Astrocyte (in vitro differentiated cells and primary cell): Measurements from ENCODE around the gene COMMD7.

Experiments
- EZH2 ChIP-seq: IDR thresholded peaks from 2 replicates; pipeline ENCODE4 v1.6.1; 2012; ENCODE audit warnings: mild to moderate bottlenecking, low read length, inconsistent platforms; ENCODE audit not compliant: insufficient read depth
- TF ChIP-seq, protein P1 (sequence below): IDR thresholded peaks from 2 replicates; pipeline ENCODE4 v1.5.1; 2011; ENCODE audit warnings: low read depth, mild to moderate bottlenecking, inconsistent platforms, low read length, moderate library complexity; ENCODE audit not compliant: insufficient read depth

DNA sequence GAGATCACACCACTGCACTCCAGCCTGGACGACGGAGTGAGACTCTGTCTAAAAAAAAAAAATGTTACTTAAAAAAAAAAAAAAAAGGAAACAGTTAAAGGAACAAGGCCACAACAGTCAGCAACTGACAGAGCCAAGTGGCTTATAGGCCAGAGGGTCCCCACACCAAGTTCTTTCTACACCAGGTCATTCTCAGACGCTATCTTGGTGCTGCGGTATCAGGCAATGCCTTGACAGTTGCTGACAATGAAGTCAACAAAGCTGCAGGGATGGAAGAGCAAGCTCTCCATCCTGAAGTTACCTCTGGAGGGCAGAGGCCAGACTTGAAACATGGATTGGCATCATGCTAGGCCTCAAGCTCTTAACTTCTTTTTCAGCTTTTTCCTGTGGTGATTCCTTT, 31.9 kb downstream of the COMMD7 start:
- TF ChIP-seq, protein P1, sequence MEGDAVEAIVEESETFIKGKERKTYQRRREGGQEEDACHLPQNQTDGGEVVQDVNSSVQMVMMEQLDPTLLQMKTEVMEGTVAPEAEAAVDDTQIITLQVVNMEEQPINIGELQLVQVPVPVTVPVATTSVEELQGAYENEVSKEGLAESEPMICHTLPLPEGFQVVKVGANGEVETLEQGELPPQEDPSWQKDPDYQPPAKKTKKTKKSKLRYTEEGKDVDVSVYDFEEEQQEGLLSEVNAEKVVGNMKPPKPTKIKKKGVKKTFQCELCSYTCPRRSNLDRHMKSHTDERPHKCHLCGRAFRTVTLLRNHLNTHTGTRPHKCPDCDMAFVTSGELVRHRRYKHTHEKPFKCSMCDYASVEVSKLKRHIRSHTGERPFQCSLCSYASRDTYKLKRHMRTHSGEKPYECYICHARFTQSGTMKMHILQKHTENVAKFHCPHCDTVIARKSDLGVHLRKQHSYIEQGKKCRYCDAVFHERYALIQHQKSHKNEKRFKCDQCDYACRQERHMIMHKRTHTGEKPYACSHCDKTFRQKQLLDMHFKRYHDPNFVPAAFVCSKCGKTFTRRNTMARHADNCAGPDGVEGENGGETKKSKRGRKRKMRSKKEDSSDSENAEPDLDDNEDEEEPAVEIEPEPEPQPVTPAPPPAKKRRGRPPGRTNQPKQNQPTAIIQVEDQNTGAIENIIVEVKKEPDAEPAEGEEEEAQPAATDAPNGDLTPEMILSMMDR: no peak
- TF ChIP-seq EZH2: no peak
